GM12878 (cell line): ENCODE results near the gene XG. TPM values are rescaled to one million over a fixed set of nuclear protein-coding genes. Genes with fewer than 3 reads are reported as not detected.

Experiments used
- ATAC-seq: fragments of 200-7000 bp; cut with Tn5 transposase; 3 replicates; pipeline ENCODE4 v1.9.1; 2020; ENCODE audit warnings: mild to moderate bottlenecking, moderate library complexity
- BruUV-seq: library from RNA; stranded (reverse); fragments of 400-500 nt; replicated peaks from 2 replicates; lab custom pipeline; 2021; lab: Mats Ljungman, UMichigan
- CTCF ChIA-PET: fragments of 300-600 bp; sonication (Branson Sonifier 250); formaldehyde crosslinking; extraction: SDS; loops from one replicate; lab custom pipeline; 2021; ENCODE audit warnings: inconsistent platforms; lab: Yijun Ruan, JAX
- POLR2A ChIA-PET: fragments of 350-600 bp; formaldehyde crosslinking; extraction: SDS; loops from one replicate; lab custom pipeline; 2021; ENCODE audit warnings: inconsistent platforms; lab: Charles Lee
- RAD21 ChIA-PET: fragments of 300-600 bp; sonication (Branson Sonifier 250); formaldehyde crosslinking; loops from one replicate; lab custom pipeline; 2023; ENCODE audit warnings: antibody characterized with exemption; ENCODE audit not compliant: unreplicated experiment; lab: Charles Lee
- SMC1A ChIA-PET: fragments of 300-600 bp; sonication (Branson Sonifier 250); formaldehyde crosslinking; loops from one replicate; lab custom pipeline; 2023; ENCODE audit not compliant: unreplicated experiment, uncharacterized antibody; lab: Charles Lee
- DNase-seq: peaks from one replicate; pipeline ENCODE4 v3.0.0-alpha.2; 2011; ENCODE audit warnings: low read depth, low spot score
- FAIRE-seq: peaks from 3 replicates; lab custom pipeline; 2011; peaks lifted over from hg19 to GRCh38; lab: Jason Lieb, UNC
- H2AFZ ChIP-seq: 2 replicates; pipeline ENCODE4 v1.6.0; 2011; ENCODE audit warnings: low read depth, low read length, control low read depth; ENCODE audit not compliant: control insufficient read depth
- H3K27ac ChIP-seq: 2 replicates; pipeline ENCODE4 v1.5.1; 2011; ENCODE audit warnings: control low read depth; ENCODE audit not compliant: control insufficient read depth, insufficient read depth
- H3K27me3 ChIP-seq, 2 experiments: replicated peaks in 1 of 2; 2 replicates each; pipeline versions ENCODE4 v1.6.0 to v1.6.1; 2011; ENCODE audit warnings: low read length in 1 of 2; ENCODE audit not compliant: control insufficient read depth in 2 of 2, insufficient read depth in 2 of 2
- H3K36me3 ChIP-seq, 2 experiments: 2 replicates each; pipeline ENCODE4 v1.5.1; 2011; ENCODE audit warnings: low read length in 1 of 2; ENCODE audit not compliant: control insufficient read depth in 2 of 2, insufficient read depth in 2 of 2
- H3K4me1 ChIP-seq: 2 replicates; pipeline ENCODE4 v1.6.1; 2011; ENCODE audit warnings: mild to moderate bottlenecking, low read length, moderate library complexity, mixed read lengths; ENCODE audit not compliant: control insufficient read depth, insufficient read depth
- H3K4me2 ChIP-seq: 2 replicates; pipeline ENCODE4 v1.6.0; 2011; ENCODE audit warnings: control low read depth; ENCODE audit not compliant: control insufficient read depth, insufficient read depth
- H3K4me3 ChIP-seq: fragments of 200-600 bp; sonication (generic); 2 replicates; pipeline ENCODE4 v1.5.1; 2016
- H3K79me2 ChIP-seq: 2 replicates; pipeline ENCODE4 v1.6.0; 2011; ENCODE audit warnings: low read length; ENCODE audit not compliant: control insufficient read depth, insufficient read depth
- H3K9ac ChIP-seq: 2 replicates; pipeline ENCODE4 v1.8.0; 2011; ENCODE audit warnings: low read length, control low read depth, mixed read lengths; ENCODE audit not compliant: control insufficient read depth, insufficient read depth
- H3K9me3 ChIP-seq: replicated peaks from 3 replicates; pipeline ENCODE4 v1.5.1; 2011; ENCODE audit warnings: mild to moderate bottlenecking, low read length; ENCODE audit not compliant: control insufficient read depth, insufficient read depth
- H4K20me1 ChIP-seq: 2 replicates; pipeline ENCODE4 v1.6.0; 2011; ENCODE audit not compliant: control insufficient read depth, insufficient read depth
- CHD1 ChIP-seq: IDR thresholded peaks from 2 replicates; pipeline ENCODE4 v1.6.1; 2012; ENCODE audit warnings: low read depth, low read length, improper control_type of control experiment
- CREB1 ChIP-seq: IDR thresholded peaks from 2 replicates; pipeline ENCODE4 v1.6.1; 2012; ENCODE audit warnings: low read depth, mild to moderate bottlenecking, inconsistent platforms
- HDGF ChIP-seq: fragments of 450-650 bp; IDR thresholded peaks from 2 replicates; pipeline ENCODE4 v1.6.1; 2016; ENCODE audit warnings: antibody characterized with exemption
- NBN ChIP-seq: fragments of 450-650 bp; IDR thresholded peaks from 2 replicates; pipeline ENCODE4 v1.6.1; 2016
- NFIC ChIP-seq: IDR thresholded peaks from 2 replicates; pipeline ENCODE4 v1.6.1; 2012; ENCODE audit warnings: low read depth, mild to moderate bottlenecking, inconsistent platforms, low read length, moderate library complexity
- POLR2A ChIP-seq: IDR thresholded peaks from 2 replicates; pipeline ENCODE4 v1.6.1; 2011; ENCODE audit warnings: low read depth, mild to moderate bottlenecking, low read length
- POLR2AphosphoS2 ChIP-seq: IDR thresholded peaks from 2 replicates; pipeline ENCODE4 v1.6.1; 2011; ENCODE audit warnings: low read depth, mild to moderate bottlenecking, low read length, improper control_type of control experiment, moderate library complexity
- SMARCA5 ChIP-seq: fragments of 450-650 bp; IDR thresholded peaks from 2 replicates; pipeline ENCODE4 v1.6.1; 2017; ENCODE audit warnings: mild to moderate bottlenecking
- SPI1 ChIP-seq: IDR thresholded peaks from 2 replicates; pipeline ENCODE4 v1.6.1; 2011; ENCODE audit warnings: low read depth, mild to moderate bottlenecking, low read length, moderate library complexity, borderline replicate concordance; ENCODE audit not compliant: insufficient read depth
- YBX1 ChIP-seq: fragments of 450-650 bp; IDR thresholded peaks from 2 replicates; pipeline ENCODE4 v1.6.1; 2016; ENCODE audit warnings: antibody characterized with exemption
- ZNF217 ChIP-seq: fragments of 450-650 bp; IDR thresholded peaks from 2 replicates; pipeline ENCODE4 v1.6.1; 2017; ENCODE audit warnings: antibody characterized with exemption, mild to moderate bottlenecking
- ZNF687 ChIP-seq: fragments of 450-650 bp; IDR thresholded peaks from 2 replicates; pipeline ENCODE4 v1.6.1; 2017; ENCODE audit warnings: mild to moderate bottlenecking, moderate library complexity
- WGBS: methylation state at CpG from one replicate; pipeline ENCODE4 v1.1.6; 2016; ENCODE audit warnings: low lambda C conversion rate; ENCODE audit not compliant: insufficient replicate concordance, insufficient coverage; ENCODE audit errors: missing lambda C conversion rate; 5-methylcytosine and 5-hydroxymethylcytosine counted together
- in situ Hi-C: fragments of 300-500 bp; cut with MboI; formaldehyde crosslinking; loops from 9 replicates; pipeline ENCODE4 v1.14.3; 2018; ENCODE audit warnings: mixed read lengths
- intact Hi-C: fragments of 100-400 bp; cut with micrococcal nuclease; formaldehyde crosslinking; loops from one replicate; pipeline ENCODE4 v1.14.2; 2022; ENCODE audit not compliant: unreplicated experiment
- polyA plus RNA-seq, 11 experiments: library from polyadenylated mRNA; depleted of rRNA in 4 of 11; unstranded in 6 of 11; stranded (reverse) in 5 of 11; fragments of >200 nt; fragmentation: Nextera tagmentation in 4 of 11; fragmentation: Illumina TruSeq in 1 of 11; extraction: Ambion mirVana in 4 of 11; extraction: Trizol in 1 of 11; gene quantifications; 1 replicate in 1 of 11; 2 replicates in 10 of 11; pipeline versions ENCODE4 v1.2.1 to v1.2.3, GENCODE V29; 2011 to 2016; ENCODE audit warnings: inconsistent platforms in 2 of 11, missing spikeins in 2 of 11, low read depth in 1 of 11
- total RNA-seq, 4 experiments: library from RNA; depleted of rRNA in 3 of 4; stranded (reverse); fragments of >200 nt in 3 of 4; fragmentation: Illumina TruSeq in 1 of 4; extraction: Trizol in 1 of 4; gene quantifications; 2 replicates each; pipeline versions ENCODE4 v1.2.1 to v1.2.3, GENCODE V29; 2013 to 2021
- TF ChIP-seq, protein P1 (sequence below): fragments of 450-650 bp; IDR thresholded peaks from 2 replicates; pipeline ENCODE4 v1.6.1; 2017; ENCODE audit warnings: mild to moderate bottlenecking, moderate library complexity

Gene XG
- total and polyA plus RNA-seq, 10 of the 15 experiments (the other 5 are each of a cell fraction or from before 2014, with no cell fraction given) = not detected

- H3K4me2 ChIP-seq = no peak overlapping the region
- H3K4me1 ChIP-seq = no peaks in the 10 kb centered on the region
- H3K79me2 ChIP-seq = no peaks in the 10 kb centered on the region
- WGBS = 97% methylated on average over 11 of the region's 11 CpGs
- no peaks in the 10 kb centered on the region for H4K20me1 ChIP-seq
- no peaks in the 10 kb centered on the region; a peak in 2 of 4 replicates for H3K36me3 ChIP-seq
- in situ Hi-C loops (no loop called here), intact Hi-C loops (no loop called here)
- RAD21 ChIA-PET = no interaction called here
- CTCF ChIA-PET = no interaction called here
- TF ChIP-seq CHD1 (no peak), POLR2AphosphoS2 (no peak), ZNF217 (no peak), CREB1 (no peak), SMARCA5 (no peak), POLR2A (no peak), NFIC (no peak), ZNF687 (no peak), HDGF (no peak), YBX1 (no peak), SPI1 (no peak), NBN (no peak)
- TF ChIP-seq, protein P1, sequence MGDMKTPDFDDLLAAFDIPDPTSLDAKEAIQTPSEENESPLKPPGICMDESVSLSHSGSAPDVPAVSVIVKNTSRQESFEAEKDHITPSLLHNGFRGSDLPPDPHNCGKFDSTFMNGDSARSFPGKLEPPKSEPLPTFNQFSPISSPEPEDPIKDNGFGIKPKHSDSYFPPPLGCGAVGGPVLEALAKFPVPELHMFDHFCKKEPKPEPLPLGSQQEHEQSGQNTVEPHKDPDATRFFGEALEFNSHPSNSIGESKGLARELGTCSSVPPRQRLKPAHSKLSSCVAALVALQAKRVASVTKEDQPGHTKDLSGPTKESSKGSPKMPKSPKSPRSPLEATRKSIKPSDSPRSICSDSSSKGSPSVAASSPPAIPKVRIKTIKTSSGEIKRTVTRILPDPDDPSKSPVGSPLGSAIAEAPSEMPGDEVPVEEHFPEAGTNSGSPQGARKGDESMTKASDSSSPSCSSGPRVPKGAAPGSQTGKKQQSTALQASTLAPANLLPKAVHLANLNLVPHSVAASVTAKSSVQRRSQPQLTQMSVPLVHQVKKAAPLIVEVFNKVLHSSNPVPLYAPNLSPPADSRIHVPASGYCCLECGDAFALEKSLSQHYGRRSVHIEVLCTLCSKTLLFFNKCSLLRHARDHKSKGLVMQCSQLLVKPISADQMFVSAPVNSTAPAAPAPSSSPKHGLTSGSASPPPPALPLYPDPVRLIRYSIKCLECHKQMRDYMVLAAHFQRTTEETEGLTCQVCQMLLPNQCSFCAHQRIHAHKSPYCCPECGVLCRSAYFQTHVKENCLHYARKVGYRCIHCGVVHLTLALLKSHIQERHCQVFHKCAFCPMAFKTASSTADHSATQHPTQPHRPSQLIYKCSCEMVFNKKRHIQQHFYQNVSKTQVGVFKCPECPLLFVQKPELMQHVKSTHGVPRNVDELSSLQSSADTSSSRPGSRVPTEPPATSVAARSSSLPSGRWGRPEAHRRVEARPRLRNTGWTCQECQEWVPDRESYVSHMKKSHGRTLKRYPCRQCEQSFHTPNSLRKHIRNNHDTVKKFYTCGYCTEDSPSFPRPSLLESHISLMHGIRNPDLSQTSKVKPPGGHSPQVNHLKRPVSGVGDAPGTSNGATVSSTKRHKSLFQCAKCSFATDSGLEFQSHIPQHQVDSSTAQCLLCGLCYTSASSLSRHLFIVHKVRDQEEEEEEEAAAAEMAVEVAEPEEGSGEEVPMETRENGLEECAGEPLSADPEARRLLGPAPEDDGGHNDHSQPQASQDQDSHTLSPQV = no peak
- H3K9me3 ChIP-seq = no peaks in the 10 kb centered on the region
- POLR2A ChIA-PET = no interaction called here
- FAIRE-seq (no peak), ATAC-seq (no peak), DNase-seq (no peak)
- H3K27me3 ChIP-seq = no peaks in the 10 kb centered on the region
- H3K27ac ChIP-seq = no peak overlapping the region
- SMC1A ChIA-PET = no interaction called here
- no TSS peak for BruUV-seq
- H3K9ac ChIP-seq = no peak overlapping the region
- H2AFZ ChIP-seq = no peak overlapping the region
- no peak overlapping the region for H3K4me3 ChIP-seq
Measured at GRCh38 chrX:2740672-2741071, 11.2 kb upstream of the XG start.
